PC-3 (cell line): ENCODE data around the gene CGGBP1.

Source experiments
- CTCF ChIP-seq: fragments of 300-600 bp; sonication (generic); conservative IDR thresholded peaks from 2 replicates; pipeline ENCODE4 v1.5.1; 2017; ENCODE audit warnings: antibody characterized with exemption, low read depth, mild to moderate bottlenecking, low read length
- EZH2 ChIP-seq: fragments of 300-600 bp; sonication (generic); IDR thresholded peaks from one replicate; pipeline ENCODE4 v1.6.1; 2017; ENCODE audit warnings: antibody characterized with exemption, mild to moderate bottlenecking, low read length; ENCODE audit not compliant: unreplicated experiment

- TF ChIP-seq CTCF (no peak), EZH2 (no peak)
These were observed 20.1 kb upstream of the CGGBP1 start for GRCh38 chr3:88078932-88079331.
